NCI-H82 treated with DMSO at 0.1 percent for 48 hours (cell line): Measurements from ENCODE around the gene R3HDM2.
A peak's percentile ranks its signal among the peaks of the same experiment; 100 is the strongest.

Experiments
- DNase-seq: peaks from one replicate; lab custom pipeline; 2025; ENCODE audit not compliant: unreplicated experiment; lab: John Stamatoyannopoulos, UW

R3HDM2 gene

GRCh38 chr12:57430931-57431566 lies at the start of gene R3HDM2:
Gene R3HDM2 (minus strand): TSS chr12:57431043. CDS start chr12:57310428, 120,615 bp downstream.
- DNase-seq, result peak; percentile 93

DNA sequence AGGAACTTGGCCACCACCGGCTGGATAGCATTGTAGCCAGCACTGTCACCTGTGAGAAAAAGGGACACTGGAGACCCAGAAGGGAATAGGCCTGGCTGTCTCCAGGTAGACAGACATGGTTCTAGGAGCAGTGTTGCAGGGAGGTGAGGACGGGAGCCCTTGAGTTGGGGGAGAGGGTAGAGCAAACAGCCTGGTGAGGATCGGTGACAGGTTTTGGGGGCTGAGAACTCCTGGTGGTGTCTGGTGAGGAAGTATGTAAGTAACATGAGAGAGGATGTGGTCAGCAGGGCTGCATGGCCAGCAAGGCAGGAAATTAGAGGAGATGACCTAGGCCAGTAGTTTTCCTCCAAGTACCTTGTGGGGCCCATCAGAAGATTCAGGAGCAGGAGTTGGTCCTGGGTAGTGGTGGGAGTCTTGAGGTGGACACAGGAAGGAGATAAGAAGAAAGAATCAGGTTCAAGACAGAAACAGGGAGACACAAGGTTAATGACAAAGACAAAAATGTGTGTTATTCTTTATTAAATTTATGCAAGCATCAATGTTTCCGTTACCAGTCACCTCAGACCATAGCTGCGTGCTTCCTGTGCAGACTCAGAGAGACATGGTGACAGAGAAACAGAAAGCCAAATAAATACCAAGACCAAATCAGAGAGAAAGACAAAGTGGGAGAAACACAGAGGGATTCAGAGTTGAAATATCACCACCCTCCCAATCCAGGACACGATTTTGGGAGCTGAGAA lies 48.7 kb upstream of the R3HDM2 start, which contains the start of gene ARHGAP9:
ARHGAP9 (minus strand) TSS at position 491 of the 740 bp plus-strand sequence; CDS start at position 31, 460 bp downstream.
- DNase-seq, result no peak

DNA sequence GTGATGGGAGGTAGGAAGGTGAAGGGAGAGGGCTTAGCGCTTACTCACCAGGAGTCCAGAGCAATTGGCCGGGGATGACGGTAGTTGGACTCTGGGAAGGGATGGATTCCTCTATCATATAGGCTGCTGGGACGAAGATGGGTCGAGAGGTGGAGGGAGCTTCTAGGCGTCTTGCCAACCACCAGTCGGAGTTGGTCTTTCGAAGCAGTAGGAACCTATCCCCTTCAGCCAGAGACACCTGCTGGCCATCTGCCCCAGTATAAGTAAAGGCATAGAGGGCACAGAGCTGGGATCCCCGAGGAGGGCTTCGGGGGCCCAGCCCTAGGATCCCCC lies 48.2 kb upstream of the R3HDM2 start:
- no peak for DNase-seq

GRCh38 chr12:57477710-57478681 lies 47.2 kb upstream of the R3HDM2 start:
- DNase-seq, result no peak

GRCh38 chr12:57476993-57477709 lies 46.3 kb upstream of the R3HDM2 start:
- DNase-seq, result no peak

DNA sequence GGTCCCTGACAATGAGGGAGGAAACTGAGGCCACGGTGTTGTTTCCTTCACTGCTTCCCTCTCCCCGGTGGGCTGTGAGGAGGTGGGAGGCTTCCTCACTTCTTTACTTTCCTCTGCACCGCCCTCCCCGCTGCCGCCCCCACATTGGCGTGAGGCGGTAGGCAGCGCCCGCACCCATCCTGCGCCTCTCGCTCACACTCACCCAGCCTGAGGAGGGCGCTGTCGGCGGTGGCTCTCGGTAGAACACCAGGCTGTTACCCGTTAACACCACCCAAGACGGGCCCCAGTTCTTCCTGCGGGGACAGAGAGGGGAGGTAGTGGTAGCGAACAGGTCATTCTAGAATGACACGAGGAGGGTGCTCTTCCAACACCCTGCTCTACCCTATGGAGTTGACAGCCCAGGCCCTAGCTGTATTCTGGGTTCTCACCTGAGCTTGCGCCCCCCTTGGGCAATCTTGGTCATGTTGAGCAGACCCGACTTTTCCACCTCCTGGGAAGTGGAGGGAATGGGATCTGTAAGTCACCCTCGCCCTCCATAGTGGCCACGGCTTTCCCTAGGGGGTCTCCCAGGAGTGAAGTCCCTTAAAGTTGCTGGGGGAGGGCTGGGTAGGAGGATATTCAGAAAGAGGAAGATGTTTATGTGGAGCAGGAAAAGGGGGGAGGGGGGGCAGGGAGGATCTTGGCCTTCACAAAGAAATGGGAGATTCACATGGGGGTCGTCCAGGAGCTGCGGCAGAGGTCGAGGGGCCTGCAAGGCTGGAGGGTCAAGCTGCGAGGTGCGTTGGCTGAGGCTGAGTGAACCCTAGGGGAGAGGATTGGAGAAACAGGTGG lies 45.5 kb upstream of the R3HDM2 start:
- no peak for DNase-seq

DNA sequence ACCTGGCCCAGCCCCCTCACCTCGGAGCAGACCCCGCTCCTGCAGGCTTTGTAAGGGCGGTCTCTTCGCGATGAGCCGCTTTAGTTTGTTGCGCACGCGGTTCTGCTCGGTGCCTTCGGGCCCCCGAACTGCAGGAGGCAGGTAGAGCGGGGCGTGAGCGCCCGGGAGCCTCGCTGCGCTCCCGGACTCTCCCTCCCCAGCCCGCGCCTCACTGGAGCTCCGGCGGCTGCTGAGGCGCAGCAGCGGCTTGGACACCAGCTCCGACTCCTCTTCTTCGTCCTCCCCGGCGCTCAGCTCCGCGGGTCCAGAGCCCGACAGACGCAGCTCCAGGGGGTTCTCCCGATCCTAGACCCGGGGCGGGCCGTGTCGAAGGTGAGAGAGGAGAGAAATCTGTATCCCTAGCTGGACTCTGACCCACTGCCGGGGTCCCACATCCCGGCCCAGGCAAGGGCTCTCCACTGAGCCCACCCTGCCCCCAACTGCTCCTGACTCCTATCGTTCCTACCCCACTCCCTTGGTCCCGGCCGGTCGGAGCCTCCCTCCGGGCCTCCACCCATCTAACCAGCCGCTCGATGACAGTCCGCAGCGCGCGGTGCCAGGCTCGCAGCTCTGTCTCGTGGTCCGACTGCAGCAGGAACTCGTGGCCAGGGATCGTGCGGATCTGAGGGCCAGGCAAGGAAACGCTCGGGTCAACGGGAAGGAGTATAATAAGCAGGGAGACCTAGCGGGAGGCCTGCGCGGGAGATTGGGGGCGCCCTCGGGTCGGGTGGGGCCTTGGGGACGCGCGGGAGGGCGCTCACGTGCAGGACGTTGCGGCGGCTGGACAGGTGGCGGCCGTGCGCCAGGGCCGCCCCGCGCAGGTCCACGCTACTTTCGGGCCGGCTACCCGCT lies 44.7 kb upstream of the R3HDM2 start:
- no peak for DNase-seq

DNA sequence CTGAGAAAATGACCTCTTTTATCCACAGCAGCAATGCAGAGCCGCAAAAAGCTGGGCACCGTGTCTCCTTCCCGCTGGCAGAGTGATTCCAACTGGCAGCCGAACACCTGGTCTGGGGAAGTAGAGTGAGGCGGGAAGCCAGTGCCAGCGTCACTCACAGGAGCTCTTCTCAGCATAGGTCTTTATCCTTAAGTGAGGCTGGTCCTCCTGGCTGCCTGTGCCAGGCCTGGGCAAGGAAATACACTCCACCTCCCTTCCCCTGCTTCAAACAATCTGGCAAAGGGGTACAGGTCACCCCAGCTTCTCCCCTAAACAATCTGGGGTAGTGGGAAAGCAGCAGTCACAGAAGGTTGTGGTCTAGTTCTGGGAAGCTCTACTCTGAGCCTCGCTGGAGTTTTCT lies 44.0 kb upstream of the R3HDM2 start:
- no peak for DNase-seq

GRCh38 chr12:57474430-57474829 lies 43.6 kb upstream of the R3HDM2 start:
- DNase-seq, result no peak

GRCh38 chr12:57473886-57474285 lies 43.0 kb upstream of the R3HDM2 start:
- DNase-seq, result no peak

GRCh38 chr12:57473392-57473791 lies 42.5 kb upstream of the R3HDM2 start:
- DNase-seq, result no peak

DNA sequence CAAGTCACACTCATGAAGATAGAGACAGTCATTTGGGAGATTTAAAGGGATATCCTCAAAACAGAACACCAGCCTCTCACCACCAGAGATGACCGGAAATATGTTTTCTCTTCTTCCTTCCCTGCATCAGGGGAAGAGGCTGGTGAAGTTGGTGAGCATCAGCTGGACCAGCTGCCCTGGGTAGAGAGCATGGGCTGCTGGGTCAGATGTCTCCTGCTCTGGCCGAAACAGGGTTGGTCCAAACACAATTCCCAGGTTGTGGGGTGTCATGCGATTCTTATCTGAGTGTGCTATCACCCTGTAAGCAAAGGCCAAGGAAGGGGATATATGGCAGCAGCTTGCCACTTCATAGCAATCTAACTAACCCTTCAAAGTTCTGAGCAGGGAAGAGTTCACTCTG lies 41.5 kb upstream of the R3HDM2 start:
- no peak for DNase-seq

GRCh38 chr12:57471661-57472060 lies 40.8 kb upstream of the R3HDM2 start:
- DNase-seq, result no peak

GRCh38 chr12:57470970-57471656 lies 40.3 kb upstream of the R3HDM2 start:
- no peak for DNase-seq

DNA sequence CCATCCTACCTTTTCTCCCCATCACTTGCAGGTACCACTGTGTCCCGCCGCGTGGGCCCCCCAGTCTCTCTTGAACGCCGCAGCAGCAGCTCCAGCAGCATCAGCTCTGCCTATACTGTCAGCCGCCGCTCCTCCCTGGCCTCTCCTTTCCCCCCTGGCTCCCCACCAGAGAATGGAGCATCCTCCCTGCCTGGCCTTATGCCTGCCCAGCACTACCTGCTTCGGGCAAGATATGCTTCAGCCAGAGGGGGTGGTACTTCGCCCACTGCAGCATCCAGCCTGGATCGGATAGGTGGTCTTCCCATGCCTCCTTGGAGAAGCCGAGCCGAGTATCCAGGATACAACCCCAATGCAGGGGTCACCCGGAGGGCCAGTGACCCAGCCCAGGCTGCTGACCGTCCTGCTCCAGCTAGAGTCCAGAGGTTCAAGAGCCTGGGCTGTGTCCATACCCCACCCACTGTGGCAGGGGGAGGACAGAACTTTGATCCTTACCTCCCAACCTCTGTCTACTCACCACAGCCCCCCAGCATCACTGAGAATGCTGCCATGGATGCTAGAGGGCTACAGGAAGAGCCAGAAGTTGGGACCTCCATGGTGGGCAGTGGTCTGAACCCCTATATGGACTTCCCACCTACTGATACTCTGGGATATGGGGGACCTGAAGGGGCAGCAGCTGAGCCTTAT lies 39.6 kb upstream of the R3HDM2 start:
- no peak for DNase-seq

GRCh38 chr12:57469296-57470164 lies 38.7 kb upstream of the R3HDM2 start:
- no peak for DNase-seq

- DNase-seq, result no peak
These were observed 37.1 kb upstream of the R3HDM2 start for GRCh38 chr12:57467915-57468314.
